A549 treated with AZD9567 at 1 μM for 4 hours (cell line): Measurements from ENCODE around the gene OR52H1. TPM values are rescaled to one million over a fixed set of nuclear protein-coding genes. Genes with fewer than 3 reads are reported as not detected.

Source experiments
- total RNA-seq: library from RNA; stranded (reverse); fragments of 200-300 nt; extraction: Qiagen RNA extraction; gene quantifications from 5 replicates; pipeline ENCODE4 v1.2.3, GENCODE V29; 2022; ENCODE audit not compliant: insufficient read depth

The OR52H1 gene
- not detected in 5 replicates for total RNA-seq

DNA sequence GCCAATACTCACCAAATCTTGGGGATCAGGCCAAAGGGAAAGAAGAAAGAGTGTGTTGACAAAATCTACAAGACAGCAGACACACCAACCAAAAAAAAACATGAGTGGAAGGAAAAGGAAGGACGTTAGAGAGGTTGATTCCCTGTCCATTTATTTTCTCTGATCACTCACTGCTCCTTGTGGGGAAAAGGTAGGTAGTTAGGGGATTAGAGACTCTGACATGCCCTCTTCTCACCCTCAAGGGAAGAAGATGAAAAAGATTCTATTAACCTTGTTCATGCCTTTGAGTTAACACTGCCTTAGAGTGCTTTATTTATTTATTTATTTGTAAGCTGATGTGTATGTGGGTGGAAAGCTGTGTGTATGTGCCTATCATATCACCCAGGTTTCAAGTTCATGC, at the start of gene OR52H1:
TSS of gene OR52H1 (minus strand) at position 101 of the 400 bp plus-strand sequence. CDS start 3,035 bp downstream, outside the sequence.

DNA sequence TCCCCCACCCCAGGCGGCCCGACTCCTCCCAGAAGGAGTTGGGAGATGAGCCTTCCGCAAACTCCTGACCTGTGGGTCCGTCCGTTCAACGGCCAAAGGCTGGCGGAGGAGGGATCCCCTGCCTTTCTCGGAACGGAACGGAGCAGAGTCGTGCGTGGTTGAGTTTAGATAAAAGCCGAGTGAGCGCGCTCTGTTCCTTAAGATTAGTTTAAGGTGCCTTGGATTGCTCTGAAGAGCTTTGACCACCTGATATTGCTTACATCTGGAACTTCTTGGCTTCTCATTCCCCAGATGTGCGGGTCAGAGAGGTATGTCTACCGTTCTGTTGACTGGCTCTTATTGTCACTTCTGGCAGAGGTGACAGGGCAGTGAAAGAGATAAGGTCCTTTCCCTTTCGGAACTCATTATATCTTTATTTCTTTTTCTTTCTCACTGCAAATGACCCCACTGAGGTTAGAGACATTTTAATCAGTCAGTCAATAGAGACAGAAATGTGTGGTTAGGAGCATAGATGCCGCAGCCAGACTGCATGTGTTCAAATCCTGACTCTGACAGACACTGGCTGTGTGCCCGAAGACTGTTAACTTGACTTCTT, 48.4 kb upstream of the OR52H1 start, which contains the start of gene TRIM6:
TSS of gene TRIM6 (plus strand) at position 31 of the 595 bp plus-strand sequence. CDS start at position 292, 261 bp downstream.

DNA sequence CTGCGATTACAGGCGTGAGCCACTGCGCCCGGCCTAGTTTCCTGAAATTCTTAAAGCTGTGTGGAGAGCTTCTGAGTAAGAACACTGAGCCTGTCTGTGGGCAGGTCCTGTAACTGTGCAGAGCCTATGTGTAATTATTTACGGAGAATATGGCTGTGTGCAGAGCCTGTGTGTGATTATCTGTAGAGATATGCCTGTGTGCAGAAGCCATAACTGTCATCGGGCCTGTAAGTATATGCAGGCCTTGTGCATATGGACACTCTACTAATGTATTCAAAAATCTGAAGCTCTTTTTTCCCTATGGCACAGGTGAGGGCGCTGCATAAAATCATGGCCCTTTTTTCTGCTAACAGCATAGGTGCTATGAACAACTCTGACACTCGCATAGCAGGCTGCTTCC, 32.2 kb upstream of the OR52H1 start, which contains the start of gene OR52B6:
TSS of gene OR52B6 (plus strand) at position 301 of the 400 bp plus-strand sequence. CDS start at position 301, 0 bp downstream.

DNA sequence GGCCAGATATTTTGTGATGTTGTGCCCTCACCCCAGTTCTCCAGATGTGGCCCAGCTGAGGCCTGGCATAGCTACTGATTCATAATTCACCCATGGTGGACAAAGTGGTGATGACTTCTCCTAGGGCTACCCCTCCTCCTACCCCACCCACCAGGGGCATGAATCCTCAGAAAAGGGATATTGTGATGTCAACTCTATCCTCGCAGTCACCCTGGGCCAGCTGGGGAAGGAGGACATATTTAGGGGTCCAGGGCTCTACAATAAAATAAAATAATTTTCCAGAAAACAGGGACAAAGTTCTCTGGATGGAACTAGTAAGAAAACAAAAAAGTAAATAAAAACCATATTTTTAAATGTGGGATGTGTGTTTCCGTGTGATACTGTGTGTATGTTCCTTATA, 31.7 kb downstream of the OR52H1 start, which contains the start of gene UBQLNL:
TSS of gene UBQLNL (minus strand) at position 101 of the 400 bp plus-strand sequence. CDS start 258 bp downstream, outside the sequence.

DNA sequence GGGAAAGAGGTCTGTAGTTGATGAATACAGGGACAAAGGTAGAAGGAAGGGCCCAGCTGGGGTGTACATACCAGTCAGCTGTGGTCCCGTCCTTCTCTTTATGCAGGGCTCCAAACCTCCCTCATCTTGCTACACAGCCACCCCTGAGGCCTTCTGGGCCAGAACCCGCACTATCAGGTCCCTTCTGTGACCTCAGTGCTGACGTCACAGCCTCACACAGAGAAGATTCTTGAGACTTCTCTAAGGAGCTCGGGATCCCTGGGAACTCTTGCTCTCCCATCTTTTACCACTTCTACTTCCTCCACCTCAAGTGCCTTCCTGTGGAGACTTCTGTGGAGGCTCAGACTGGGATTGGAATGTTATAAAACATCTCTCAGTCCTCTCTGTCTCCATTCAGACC, 38.5 kb downstream of the OR52H1 start, which contains the start of gene UBQLN3:
TSS of gene UBQLN3 (minus strand) at position 155 of the 400 bp plus-strand sequence. CDS start 399 bp downstream, outside the sequence.

Other genes with a start within 250 kb of the OR52H1 start
- not detected in 5 replicates for gene OR51B4, start 246.6 kb downstream of the OR52H1 start, total RNA-seq
- gene OR51B2, start 224.2 kb downstream of the OR52H1 start, total RNA-seq = not detected in 5 replicates
- 0.09 TPM in 1 of 5 replicates, not detected in the others for gene OR51B5, start 205.0 kb downstream of the OR52H1 start, total RNA-seq
- not detected in 5 replicates for gene OR51B6, start 197.0 kb downstream of the OR52H1 start, total RNA-seq
- gene OR51M1, start 164.7 kb downstream of the OR52H1 start, total RNA-seq = not detected in 5 replicates
- not detected in 5 replicates for gene OR51Q1, start 126.4 kb downstream of the OR52H1 start, total RNA-seq
- gene OR51I1, start 107.0 kb downstream of the OR52H1 start, total RNA-seq = not detected in 5 replicates
- not detected in 5 replicates for gene OR51I2, start 99.2 kb downstream of the OR52H1 start, total RNA-seq
- gene OR52D1, start 59.9 kb downstream of the OR52H1 start, total RNA-seq = not detected in 5 replicates
- gene UBQLN3, start 38.6 kb downstream of the OR52H1 start, total RNA-seq = not detected in 5 replicates
- 0.03 to 0.05 TPM in 2 of 5 replicates, not detected in the others for gene UBQLNL, start 31.8 kb downstream of the OR52H1 start, total RNA-seq
- not detected in 5 replicates for gene OR52B6, start 32.3 kb upstream of the OR52H1 start, total RNA-seq
- gene TRIM6, start 48.1 kb upstream of the OR52H1 start, total RNA-seq = 7.6 to 11.2 TPM (median 8.1 TPM) in 5 replicates
- gene TRIM34, start 76.5 kb upstream of the OR52H1 start, total RNA-seq = 2.6 to 3.4 TPM (median 2.8 TPM) in 5 replicates
- gene TRIM5, start 136.5 kb upstream of the OR52H1 start, total RNA-seq = 10.0 to 15.7 TPM (median 11.0 TPM) in 5 replicates
- 0.59 to 1.4 TPM (median 0.83 TPM) in 4 of 5 replicates, not detected in the other for gene TRIM22, start 141.2 kb upstream of the OR52H1 start, total RNA-seq
- not detected in 5 replicates for gene OR56B1, start 187.9 kb upstream of the OR52H1 start, total RNA-seq
- gene OR52N4, start 205.7 kb upstream of the OR52H1 start, total RNA-seq = not detected in 5 replicates
- gene OR52N5, start 234.8 kb upstream of the OR52H1 start, total RNA-seq = not detected in 5 replicates
- gene OR52N1, start 242.7 kb upstream of the OR52H1 start, total RNA-seq = not detected in 5 replicates